Cerebellar nuclear complex (tissue), 1 donor: Measurements from ENCODE around the gene AP3B1.

Experiments used
- DNase-seq, 2 experiments: peaks; one replicate each; lab custom pipeline; 2025; lab: John Stamatoyannopoulos, UW

The AP3B1 gene, protein sequence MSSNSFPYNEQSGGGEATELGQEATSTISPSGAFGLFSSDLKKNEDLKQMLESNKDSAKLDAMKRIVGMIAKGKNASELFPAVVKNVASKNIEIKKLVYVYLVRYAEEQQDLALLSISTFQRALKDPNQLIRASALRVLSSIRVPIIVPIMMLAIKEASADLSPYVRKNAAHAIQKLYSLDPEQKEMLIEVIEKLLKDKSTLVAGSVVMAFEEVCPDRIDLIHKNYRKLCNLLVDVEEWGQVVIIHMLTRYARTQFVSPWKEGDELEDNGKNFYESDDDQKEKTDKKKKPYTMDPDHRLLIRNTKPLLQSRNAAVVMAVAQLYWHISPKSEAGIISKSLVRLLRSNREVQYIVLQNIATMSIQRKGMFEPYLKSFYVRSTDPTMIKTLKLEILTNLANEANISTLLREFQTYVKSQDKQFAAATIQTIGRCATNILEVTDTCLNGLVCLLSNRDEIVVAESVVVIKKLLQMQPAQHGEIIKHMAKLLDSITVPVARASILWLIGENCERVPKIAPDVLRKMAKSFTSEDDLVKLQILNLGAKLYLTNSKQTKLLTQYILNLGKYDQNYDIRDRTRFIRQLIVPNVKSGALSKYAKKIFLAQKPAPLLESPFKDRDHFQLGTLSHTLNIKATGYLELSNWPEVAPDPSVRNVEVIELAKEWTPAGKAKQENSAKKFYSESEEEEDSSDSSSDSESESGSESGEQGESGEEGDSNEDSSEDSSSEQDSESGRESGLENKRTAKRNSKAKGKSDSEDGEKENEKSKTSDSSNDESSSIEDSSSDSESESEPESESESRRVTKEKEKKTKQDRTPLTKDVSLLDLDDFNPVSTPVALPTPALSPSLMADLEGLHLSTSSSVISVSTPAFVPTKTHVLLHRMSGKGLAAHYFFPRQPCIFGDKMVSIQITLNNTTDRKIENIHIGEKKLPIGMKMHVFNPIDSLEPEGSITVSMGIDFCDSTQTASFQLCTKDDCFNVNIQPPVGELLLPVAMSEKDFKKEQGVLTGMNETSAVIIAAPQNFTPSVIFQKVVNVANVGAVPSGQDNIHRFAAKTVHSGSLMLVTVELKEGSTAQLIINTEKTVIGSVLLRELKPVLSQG

DNA sequence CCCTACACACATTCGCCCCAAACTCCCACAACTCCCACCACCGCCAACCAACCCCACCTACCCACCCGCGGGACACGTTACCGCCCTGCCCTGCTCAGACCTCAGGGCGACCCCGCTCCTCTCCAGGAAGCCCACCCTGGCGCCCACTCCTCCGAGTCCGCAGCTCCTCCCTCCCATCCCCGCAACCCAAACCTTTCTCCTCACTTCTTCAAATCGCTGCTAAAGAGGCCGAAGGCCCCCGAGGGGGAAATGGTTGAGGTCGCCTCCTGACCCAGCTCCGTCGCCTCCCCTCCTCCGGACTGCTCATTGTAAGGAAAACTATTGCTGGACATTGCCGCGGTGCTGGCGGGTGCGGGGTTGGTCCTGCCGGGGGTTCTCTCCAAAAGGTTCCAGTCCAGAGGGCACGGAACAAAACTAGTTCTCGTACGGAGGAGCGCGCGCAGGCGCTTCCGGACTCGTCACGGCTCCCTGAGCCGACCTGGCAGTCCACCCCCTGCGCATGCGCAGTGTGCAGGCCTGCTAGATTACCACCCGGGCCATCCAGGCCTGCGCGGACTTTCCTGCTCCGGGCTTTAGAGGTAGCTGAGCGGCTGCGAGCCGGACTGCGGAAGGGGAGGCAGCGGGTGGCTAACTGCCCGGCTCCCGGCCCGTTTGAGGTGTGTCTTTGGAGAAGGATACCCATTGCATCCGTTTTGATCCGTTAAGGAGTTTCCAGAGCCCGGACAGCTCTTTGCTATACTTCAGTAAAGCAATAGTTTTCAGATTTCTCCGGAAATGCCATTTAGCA, at the start of gene AP3B1:
TSS of gene AP3B1 (minus strand) at position 451 of the 787 bp plus-strand sequence. CDS start at position 332, 119 bp downstream.
- DNase-seq, result peak; percentile 44 to 83

DNA sequence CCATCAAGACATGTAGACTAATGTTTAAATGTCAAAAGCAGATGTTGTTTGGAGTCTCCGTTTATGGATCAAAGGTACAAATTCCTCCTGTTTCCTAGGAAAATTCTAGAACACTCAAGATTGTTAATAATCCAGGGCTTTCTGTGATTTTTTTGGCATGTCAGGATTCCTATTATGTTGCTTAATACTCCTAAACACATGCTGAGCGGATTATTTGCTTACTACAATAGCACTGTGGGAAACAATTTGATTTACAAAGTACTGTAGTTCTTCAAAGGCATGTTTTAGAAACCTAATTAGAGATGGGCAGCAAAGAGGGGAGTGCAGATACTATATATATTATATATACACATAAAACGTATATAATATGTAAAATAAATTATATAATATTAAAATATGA, 46.9 kb upstream of the AP3B1 start:
- no peak for DNase-seq

DNA sequence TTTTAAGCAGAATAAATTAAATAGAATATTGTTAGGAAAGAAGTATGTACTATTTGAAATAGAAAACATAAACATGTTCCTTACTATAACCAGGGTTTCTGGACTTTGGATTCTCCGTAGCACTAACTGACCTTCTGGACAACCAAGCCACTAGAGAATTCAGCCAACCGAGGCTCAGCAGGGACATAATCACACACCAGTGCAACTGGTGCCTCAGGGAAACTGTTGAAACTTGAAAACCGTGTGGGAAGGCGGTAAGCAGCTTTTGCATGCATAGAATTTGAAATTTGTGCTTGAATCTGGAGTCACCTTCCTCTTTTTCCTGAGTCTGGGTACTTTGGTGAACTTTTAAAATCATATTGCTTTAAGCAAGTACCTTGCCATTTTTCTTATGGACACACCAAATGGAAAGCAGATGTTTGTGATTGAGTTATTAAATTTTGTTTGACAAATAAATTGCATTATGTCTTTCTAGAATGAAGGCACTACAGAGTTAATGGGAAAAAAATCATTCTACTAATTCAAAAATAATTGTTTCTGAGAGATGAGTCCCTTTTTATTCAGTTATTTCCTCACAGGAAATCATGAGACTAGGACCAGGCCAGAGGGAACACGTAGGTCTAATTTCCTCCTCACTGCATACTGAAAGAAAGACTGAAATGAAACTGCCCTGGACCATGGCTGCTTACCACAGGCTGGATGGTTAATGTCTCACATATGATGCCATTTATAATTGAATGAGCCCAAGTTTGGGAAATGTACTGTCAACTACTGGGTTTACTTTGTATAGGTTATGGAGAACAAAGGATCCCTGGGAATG, 45.3 kb upstream of the AP3B1 start:
- DNase-seq, result no peak

DNA sequence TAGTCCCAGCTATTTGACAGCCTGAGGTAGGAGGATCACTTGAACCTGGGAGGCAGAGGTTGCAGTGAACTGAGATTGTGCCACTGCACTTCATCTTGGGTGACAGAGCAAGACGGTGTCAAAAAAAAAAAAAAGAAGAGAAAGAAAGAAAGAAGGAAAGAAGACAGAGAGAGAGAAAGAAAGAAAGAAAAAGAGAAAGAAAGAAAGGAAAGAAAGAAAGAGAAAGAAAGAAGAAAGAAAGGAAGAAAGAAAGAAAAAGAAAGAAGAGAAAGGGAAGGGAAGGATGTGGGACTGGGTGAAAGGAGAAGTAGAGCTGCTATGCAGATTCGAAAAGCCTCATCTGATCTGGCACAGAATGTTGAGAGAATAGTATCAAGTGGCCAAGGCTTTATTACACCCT, 42.2 kb upstream of the AP3B1 start:
- no peak for DNase-seq

DNA sequence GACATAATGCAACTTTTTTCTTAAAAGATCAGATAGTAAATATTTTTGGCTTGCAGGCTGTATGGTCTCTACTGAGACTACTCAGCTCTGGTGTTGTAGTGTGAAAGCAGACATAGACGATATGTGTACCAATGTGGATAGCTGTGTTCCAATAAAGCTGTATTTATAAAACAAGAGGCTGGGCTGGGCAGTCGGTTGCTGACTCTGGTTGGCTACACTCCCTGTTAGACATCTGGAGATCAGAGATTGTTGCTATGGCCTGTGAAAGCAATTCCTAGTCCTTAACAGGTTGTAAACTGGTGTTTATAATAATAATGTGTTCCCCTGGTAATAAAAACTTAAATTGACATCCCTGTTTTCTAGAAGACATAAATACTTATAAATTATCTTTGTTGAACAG, 41.5 kb upstream of the AP3B1 start:
- DNase-seq, result no peak

DNA sequence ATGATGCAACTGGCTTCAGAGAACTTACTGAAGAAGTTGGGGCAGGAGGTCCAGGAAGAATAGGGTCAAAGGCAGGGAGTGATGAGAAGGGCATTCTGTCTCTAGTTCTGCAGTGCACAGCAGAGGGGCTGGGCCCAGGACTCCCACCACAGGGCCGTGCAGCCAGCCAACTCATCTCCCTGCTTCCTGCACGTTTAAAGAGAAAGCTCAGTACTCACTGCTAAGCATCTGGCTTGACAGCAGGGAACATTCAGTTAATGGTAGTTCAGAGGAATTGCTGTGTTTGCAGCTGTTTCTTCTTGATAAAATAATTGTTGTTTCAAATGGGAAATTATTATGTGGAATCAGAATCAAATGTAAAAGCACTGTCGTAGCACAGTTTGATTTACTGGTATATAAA, 40.3 kb upstream of the AP3B1 start:
- no peak for DNase-seq

DNA sequence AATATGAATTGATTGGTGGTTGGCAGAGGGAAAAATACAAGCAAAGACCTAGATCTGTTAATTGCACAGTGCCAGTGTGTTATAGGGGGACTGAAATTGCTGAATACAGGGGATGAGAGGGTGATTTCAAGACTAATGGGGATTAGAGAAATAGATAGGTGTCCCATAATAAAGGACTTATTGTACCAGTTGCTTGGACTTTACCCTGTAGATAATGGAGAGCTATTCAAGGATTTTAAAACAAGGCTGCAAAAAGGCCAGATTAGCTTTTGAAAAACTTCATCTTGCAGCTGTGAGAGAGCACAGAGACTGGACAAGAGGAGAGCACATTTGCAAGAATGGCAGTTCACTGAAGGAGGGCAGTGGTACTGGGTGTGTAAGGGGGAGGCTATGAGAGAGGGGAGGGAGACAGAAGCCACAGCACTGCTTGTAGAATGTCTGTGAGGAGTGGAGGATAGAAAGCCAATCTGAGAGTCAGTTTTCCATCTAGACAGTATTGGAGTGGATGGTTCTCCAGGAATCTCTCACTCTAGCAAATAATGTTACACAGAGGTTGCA, 37.1 kb upstream of the AP3B1 start:
- no peak for DNase-seq

DNA sequence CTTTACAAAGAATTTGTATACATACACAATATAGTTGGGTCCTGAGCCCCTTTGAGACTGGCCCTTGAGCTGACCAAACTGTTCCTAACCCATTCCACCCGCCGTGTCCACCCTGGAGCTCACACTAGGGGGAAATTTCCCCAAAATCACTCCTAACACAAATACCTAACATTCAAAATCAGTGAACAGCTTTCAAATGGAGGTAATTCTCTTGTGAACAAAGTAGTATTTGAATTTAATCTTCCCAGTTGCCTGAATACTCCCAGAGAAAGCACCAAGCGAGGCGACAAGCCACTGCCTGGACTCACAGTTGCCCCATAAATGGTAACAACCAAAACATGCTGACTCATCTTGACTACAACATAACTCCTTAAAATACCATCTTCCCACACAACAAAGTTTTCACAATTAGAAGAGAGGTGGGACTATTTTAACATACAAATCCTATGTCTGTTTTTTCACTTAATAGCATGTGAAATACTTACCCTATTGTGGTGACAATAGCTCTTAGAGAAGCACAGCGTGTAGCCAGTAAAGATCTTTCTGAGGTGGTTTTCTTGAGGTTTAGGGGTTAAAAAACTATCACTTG, 34.2 kb upstream of the AP3B1 start:
- no peak for DNase-seq

DNA sequence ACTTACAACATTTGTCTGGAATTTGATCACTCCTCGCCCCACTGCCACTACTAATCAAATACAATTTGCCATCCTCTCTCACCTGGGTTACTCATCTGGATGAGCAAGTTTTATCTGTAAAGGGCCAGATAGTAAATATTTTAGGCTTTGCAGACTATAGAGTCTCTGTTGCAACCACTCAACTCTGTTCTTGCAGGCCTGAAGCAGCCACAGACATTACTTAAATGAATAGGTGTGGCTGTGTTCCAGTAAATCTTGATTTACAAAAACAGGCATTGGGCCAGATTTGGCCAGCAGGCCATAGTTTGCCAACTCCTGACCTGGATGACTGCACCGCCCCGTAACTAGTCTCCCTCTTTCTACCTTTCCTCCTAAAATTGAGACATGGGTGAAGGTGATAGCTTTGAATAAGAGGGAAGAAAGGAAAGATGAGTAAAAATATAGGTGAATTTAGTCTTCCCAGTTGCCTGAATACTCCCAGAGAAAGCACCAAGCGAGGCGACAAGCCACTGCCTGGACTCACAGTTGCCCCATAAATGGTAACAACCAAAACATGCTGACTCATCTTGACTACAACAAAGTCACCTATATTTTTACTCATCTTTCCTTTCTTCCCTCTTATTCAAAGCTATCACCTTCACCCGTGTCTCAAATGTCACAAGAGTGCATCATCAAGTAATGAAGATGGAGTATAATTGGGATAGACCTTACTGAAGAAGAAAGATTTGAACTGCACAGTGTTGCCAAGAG, 33.4 kb upstream of the AP3B1 start:
- no peak for DNase-seq

DNA sequence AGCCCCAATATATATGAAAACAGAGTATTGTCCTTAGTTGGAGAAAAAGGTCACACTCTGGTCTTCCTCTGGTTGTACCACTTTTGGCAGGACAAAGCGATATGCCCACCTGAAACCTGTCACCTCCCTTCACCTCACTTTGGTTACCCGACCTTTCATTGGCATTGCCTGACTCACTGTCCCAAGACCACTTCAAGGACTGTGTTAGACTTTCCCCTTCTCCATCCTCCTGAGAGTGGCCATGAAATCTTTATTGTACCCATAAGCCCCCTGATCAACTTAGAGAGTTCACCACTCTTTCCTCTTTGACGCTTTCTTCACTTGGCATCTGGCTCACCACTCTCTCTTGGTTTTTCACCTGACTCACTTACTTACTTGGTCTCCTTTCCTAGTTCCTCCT, 32.4 kb upstream of the AP3B1 start:
- DNase-seq, result no peak

DNA sequence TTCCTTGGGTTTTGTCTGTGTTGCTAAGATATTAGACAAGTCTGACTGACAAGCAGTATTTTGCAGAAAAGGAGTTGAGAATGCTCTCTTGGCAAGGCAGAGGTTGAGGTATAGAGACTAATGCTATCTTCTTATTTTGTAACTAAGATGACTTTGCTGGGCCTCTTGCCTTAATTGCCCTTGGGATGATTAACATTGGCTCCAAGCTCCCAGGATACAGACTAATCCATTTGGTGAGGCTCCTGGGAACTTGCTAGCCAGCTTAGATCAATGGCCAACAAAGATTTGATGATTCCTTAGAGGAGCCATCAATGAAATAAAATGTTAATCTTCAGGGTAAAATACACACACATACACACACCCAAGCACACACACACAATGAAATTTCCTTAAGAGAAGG, 28.7 kb upstream of the AP3B1 start:
- no peak for DNase-seq

DNA sequence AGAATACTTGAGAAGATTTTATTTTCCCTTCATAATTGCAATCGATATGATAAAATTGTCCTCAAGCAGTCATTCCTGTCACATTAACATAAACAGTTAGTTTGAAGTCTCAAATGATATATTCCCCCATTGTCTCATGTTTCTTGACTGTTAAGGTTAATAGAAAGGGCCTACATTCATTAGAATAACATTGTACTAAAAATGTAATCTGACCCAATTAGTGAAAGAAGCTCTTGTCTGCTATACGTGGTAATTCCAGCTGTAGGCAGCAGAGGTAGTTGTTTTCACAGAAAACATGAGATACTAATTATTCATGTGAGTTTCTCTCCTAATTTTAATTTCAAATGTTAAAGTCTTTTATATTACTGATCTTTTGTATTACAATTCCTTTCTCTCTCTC, 25.9 kb upstream of the AP3B1 start:
- DNase-seq, result no peak

DNA sequence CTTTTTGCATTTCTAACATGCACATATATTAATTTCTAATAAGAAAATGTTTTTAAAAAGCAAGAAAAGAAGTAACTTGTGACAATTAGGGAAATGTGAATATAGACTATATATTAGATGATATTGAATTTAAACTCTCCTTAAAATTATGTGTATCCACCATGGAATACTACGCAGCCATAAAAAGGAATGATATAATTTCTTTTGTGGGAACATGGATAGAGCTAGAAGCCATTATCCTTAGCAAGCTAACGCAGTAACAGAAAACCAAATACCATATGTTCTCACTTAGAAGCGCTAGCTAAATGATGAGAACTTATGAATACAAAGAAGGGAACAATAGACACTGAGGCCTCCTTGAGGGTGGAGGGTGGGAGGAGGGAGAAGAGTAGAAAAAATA, 23.8 kb upstream of the AP3B1 start:
- DNase-seq, result no peak

DNA sequence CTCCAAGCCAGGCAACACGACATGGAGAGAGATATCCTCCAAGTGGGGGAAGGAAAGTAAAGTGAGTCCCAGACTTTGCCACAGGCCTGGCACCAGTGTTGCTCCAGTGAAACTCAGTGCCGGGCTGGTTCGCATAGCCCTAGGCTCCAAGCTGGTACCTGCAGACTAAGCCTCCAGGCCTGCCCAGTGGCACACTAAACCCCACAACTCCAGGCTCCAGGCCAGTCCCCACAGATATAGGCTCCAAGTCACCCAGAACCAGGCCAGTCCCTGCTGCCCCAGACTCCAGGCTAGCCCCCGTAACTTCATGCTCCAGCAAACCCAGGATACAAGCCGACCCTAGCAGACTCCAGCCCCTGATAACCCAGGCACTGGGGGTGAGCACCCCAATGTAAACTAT, 23.0 kb upstream of the AP3B1 start:
- no peak for DNase-seq

DNA sequence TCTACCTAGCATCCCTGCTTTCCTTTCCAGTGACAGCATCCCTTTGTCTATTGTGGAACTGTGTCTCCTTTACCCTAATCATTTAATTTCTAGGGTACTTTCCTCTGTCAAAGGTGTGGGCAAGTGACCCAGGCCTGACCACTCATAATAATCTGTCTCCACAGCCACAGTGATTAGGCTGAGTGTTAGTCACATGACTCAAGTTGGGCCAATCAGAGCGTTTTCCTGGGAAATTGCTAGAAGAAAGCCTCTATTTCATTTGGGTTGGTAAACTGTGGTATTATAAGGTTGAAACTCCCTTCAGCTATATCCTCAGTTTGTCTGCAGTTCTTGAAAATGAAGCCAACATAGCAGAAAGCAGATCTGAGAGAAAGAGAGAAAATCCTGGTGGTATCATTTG, 14.2 kb upstream of the AP3B1 start:
- no peak for DNase-seq

DNA sequence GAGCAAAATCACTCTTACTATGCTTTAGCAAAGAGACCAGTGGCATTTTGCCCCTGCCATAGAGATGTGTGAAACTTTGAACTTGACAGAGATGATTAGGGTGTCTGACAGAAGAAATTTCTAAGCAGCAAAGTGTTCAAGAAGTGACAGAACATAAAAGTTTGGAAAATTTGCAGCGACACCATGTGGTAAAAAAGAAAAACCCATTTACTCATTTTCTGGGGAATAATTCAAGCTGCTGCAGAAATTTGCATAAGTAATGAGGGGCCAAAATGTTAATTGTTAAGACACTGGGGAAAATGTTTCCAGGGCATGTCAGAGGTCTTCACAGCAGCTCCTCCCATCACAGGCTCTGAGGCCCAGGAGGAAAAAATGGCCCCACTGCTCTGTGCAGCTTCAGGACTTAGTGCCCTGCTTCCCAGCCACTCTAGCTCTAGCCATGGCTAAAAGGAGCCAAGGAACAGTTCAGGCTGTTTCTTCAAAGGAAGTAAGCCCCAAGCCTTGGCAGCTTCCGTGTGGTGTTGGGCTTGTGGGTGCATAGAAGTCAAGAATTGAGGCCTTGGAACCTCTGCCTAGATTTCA, 6.1 kb upstream of the AP3B1 start:
- DNase-seq, result no peak

DNA sequence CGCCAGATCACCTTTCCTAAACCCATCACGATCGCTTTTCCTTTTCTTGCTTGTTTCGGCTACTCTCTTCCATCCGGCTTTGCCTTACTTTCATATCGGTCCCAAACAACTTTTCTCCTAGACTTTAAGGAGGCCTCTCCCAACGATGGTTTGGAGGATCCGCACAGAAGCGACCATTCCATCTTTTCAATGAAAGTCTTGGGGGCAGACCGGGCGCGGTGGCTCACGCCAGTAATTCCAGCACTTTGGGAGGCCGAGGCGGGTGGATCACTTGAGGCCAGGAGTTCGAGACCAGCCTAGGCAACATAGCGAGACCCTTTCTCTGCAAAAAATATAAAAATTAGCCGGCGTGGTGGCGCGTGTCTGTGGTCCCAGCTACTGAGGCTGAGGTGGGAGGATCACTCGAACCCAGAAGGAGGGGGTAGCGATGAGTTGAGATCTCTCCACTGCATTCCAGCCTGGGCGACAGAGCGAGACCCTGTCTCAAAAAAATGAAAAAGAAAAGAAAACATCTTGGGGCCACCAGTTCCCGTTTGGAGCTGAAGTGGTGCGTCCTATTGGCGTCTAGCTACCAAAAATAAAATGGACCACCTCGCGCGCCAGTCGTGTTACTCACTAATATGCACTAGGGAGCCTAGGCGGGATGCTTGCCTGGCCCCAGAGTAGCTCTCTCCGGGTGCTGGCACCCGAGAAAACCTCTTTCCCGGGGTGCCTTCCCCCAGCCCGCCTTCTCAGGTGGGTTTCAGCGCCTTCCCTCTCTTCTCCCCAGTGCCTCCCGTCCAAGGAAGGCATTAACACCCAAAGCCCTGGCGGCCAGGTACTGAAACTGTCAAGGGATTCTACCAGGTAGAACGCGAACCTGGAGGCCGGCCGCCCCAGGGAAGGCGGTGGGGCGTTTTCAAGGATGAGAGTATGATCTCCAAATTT, 800 bp upstream of the AP3B1 start:
- peak in 1 of 2 experiments; percentile 56 for DNase-seq

DNA sequence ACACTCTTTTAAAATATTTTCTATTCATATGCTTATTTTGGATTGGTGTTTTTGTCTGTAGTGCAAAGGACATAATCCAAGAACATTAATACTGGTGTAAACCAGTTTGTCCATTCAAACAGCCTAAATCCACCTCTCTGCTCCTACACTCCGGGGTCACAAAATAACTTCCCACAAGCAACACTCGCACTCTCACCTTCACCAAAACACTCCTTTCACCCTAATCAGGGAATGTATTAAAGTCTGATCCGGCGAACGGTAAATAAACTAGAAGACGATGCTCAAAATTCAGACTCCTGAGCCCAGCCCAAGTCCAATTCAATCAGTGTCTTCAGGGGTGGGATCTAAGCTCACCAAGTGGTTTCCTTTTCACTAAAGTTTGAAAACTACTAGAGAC, 649 bp downstream of the AP3B1 start:
- DNase-seq, result no peak
